K562 (cell line): ENCODE measurements around the gene ZFPM1. TPM values are rescaled to one million over a fixed set of nuclear protein-coding genes. Genes with fewer than 3 reads are reported as not detected.
A peak's percentile ranks its signal among the peaks of the same experiment; 100 is the strongest.

Experiments used
- ARNT ChIP-seq, 2 experiments: fragments of 450-650 bp; IDR thresholded peaks; 2 replicates each; pipeline ENCODE4 v1.6.1; 2016; ENCODE audit warnings: mild to moderate bottlenecking in 1 of 2
- CBFA2T3 ChIP-seq: fragments of 450-650 bp; IDR thresholded peaks from 2 replicates; pipeline ENCODE4 v1.6.1; 2017
- EWSR1 ChIP-seq: fragments of 450-650 bp; IDR thresholded peaks from 2 replicates; pipeline ENCODE4 v1.6.1; 2018; ENCODE audit warnings: borderline replicate concordance, mild to moderate bottlenecking, low read depth, moderate library complexity; ENCODE audit not compliant: partially characterized antibody
- FOXA1 ChIP-seq: fragments of 450-650 bp; IDR thresholded peaks from 2 replicates; pipeline ENCODE4 v1.6.1; 2016; ENCODE audit warnings: mild to moderate bottlenecking, borderline replicate concordance
- GTF3C2 ChIP-seq: IDR thresholded peaks from 3 replicates; pipeline ENCODE4 v1.6.1; 2011; ENCODE audit warnings: borderline replicate concordance, mild to moderate bottlenecking, moderate library complexity; ENCODE audit not compliant: insufficient read length; ENCODE audit errors: extremely low read depth
- HCFC1 ChIP-seq: IDR thresholded peaks from 2 replicates; pipeline ENCODE4 v1.6.1; 2012; ENCODE audit warnings: low read depth, low read length, improper control_type of control experiment
- MNT ChIP-seq, 2 experiments: fragments of 450-650 bp; conservative IDR thresholded peaks; 2 replicates each; pipeline ENCODE4 v1.6.1; 2017; ENCODE audit warnings: mild to moderate bottlenecking in 2 of 2, moderate library complexity in 2 of 2
- NCOA1 ChIP-seq: fragments of 450-650 bp; IDR thresholded peaks from 2 replicates; pipeline ENCODE4 v1.6.1; 2016; ENCODE audit warnings: low read depth
- NR2C1 ChIP-seq, 2 experiments: fragments of 450-650 bp; IDR thresholded peaks; 2 replicates each; pipeline ENCODE4 v1.6.1; 2017; ENCODE audit warnings: mild to moderate bottlenecking in 2 of 2, antibody characterized with exemption in 1 of 2, inconsistent platforms in 1 of 2, missing compliant biosample characterization in 1 of 2, missing genetic modification characterization in 1 of 2
- PHB ChIP-seq: fragments of 250-450 bp; sonication (Bioruptor Pico); IDR thresholded peaks from 2 replicates; pipeline ENCODE4 v1.5.0; 2021
- RCOR1 ChIP-seq, 2 experiments: IDR thresholded peaks; 2 replicates each; pipeline ENCODE4 v1.6.1; 2012; ENCODE audit warnings: low read depth in 2 of 2, low read length in 2 of 2, borderline replicate concordance in 1 of 2, improper control_type of control experiment in 1 of 2
- SMARCB1 ChIP-seq: IDR thresholded peaks from 2 replicates; pipeline ENCODE4 v1.6.1; 2011; ENCODE audit warnings: improper control_type of control experiment, low read depth; ENCODE audit not compliant: insufficient read length
- TEAD2 ChIP-seq: fragments of 450-650 bp; IDR thresholded peaks from 2 replicates; pipeline ENCODE4 v1.6.1; 2016; ENCODE audit warnings: missing genetic modification characterization, control low read depth, missing compliant biosample characterization
- THAP7 ChIP-seq: fragments of 250-450 bp; sonication (Bioruptor Pico); IDR thresholded peaks from 2 replicates; pipeline ENCODE4 v1.5.0; 2021
- ZBTB34 ChIP-seq: fragments of 250-450 bp; sonication (Bioruptor Pico); IDR thresholded peaks from 2 replicates; pipeline ENCODE4 v1.8.0; 2021; ENCODE audit warnings: mild to moderate bottlenecking, moderate library complexity
- ZNF212 ChIP-seq: fragments of 450-650 bp; formaldehyde crosslinking; IDR thresholded peaks from 2 replicates; pipeline ENCODE4 v1.4.0; 2020; ENCODE audit warnings: mild to moderate bottlenecking
- ZNF263 ChIP-seq: sonication (generic); formaldehyde crosslinking; IDR thresholded peaks from 2 replicates; pipeline ENCODE4 v1.8.0; 2022; ENCODE audit warnings: mild to moderate bottlenecking, missing genetic modification reagents, borderline replicate concordance
- ZNF444 ChIP-seq: fragments of 250-450 bp; sonication (Bioruptor Pico); IDR thresholded peaks from 2 replicates; pipeline ENCODE4 v1.4.0; 2020; ENCODE audit warnings: mild to moderate bottlenecking, moderate library complexity
- ZNF584 ChIP-seq: fragments of 200-800 bp; sonication (Bioruptor generic); IDR thresholded peaks from 2 replicates; pipeline ENCODE4 v1.6.1; 2016; ENCODE audit warnings: low read depth, mild to moderate bottlenecking, missing genetic modification characterization, missing compliant biosample characterization
- polyA plus RNA-seq, 8 experiments: library from polyadenylated mRNA; depleted of rRNA in 4 of 8; stranded (reverse) in 5 of 8; unstranded in 3 of 8; fragments of >200 nt; fragmentation: Nextera tagmentation in 2 of 8; fragmentation: Illumina TruSeq in 1 of 8; extraction: Ambion mirVana in 2 of 8; extraction: Trizol in 1 of 8; gene quantifications; 2 replicates each; pipeline versions ENCODE4 v1.2.1 to v1.2.3, GENCODE V29; 2011 to 2014; ENCODE audit warnings: inconsistent platforms in 1 of 8, missing spikeins in 1 of 8
- total RNA-seq, 7 experiments: library from RNA; depleted of rRNA in 6 of 7; stranded (reverse); fragments of >200 nt in 6 of 7; fragmentation: Illumina TruSeq in 2 of 7; extraction: Trizol in 2 of 7; gene quantifications; 2 replicates each; pipeline versions ENCODE4 v1.2.1 to v1.2.3, GENCODE V29; 2011 to 2021; ENCODE audit warnings: low replicate concordance in 1 of 7
- TF ChIP-seq, protein P1 (sequence below), 2 experiments: fragments of 450-650 bp; IDR thresholded peaks; 2 replicates each; pipeline ENCODE4 v1.6.1; 2016

ZFPM1 gene
- total and polyA plus RNA-seq, 9 of the 15 experiments (the other 6 are each of a cell fraction or from before 2014, with no cell fraction given), result 0.03 to 35.9 (median 1.4) TPM

DNA sequence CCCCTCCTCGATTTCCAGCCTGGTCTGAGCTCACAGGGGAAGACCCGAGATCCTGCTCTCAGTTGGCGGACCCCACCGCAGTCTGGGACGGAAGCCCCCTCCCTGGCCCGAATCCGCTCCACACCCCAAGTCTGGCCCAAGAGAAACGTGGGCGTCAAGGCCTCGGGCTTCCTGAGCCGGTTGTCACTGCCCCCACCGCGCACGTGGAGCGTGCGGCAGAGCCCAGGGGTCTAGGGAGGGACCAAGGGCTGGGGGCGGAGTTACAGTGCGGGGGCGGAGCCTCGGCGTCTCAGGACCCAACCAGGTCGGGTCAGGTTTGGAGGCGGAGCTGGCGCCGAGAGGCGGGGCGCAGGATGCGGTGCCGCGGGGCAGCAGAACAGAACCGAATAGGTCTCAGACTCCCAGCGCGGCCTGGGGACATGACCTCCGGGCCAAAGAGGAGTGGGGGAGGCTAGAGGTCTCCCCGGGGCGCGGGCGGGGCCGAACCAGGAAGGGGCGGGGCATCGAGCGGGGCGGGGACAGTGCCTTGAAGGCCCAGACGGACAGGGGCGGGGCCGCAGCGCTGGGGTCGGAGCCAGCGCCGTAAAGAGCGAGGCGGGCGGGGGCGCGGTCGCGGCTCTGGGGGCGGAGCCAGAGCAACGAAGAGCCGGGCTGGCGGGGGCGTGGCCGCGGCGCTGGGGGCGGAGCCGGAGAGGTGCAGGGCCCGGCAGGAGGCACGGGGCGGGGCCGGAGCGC lies 431 bp upstream of the ZFPM1 start (continued):
- TF ChIP-seq GTF3C2, result no peak
- TF ChIP-seq FOXA1, result no peak
- TF ChIP-seq PHB (CRISPR knock-in tag), result no peak
- TF ChIP-seq, protein P1, sequence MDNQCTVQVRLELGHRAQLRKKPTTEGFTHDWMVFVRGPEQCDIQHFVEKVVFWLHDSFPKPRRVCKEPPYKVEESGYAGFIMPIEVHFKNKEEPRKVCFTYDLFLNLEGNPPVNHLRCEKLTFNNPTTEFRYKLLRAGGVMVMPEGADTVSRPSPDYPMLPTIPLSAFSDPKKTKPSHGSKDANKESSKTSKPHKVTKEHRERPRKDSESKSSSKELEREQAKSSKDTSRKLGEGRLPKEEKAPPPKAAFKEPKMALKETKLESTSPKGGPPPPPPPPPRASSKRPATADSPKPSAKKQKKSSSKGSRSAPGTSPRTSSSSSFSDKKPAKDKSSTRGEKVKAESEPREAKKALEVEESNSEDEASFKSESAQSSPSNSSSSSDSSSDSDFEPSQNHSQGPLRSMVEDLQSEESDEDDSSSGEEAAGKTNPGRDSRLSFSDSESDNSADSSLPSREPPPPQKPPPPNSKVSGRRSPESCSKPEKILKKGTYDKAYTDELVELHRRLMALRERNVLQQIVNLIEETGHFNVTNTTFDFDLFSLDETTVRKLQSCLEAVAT (IDR thresholded peaks at IDR 0.05), result no peak
- no peak for TF ChIP-seq ARNT (IDR thresholded peaks at IDR 0.05)
- TF ChIP-seq ZNF263 (CRISPR knock-in tag), result peak; percentile 63; the same call in 1 of the 2 replicates
- no peak for TF ChIP-seq ZBTB34 (CRISPR knock-in tag)
- no peak for TF ChIP-seq ZNF584 (CRISPR knock-in tag)
- no peak for TF ChIP-seq THAP7 (CRISPR knock-in tag)
- no peak for TF ChIP-seq RCOR1 (IDR thresholded peaks at IDR 0.05; ENCODE audit: borderline replicate concordance in 1 of 2, low read depth in 2 of 2, low read length in 2 of 2)
- no peak for TF ChIP-seq NR2C1 (IDR thresholded peaks at IDR 0.05)
- no peak for TF ChIP-seq NR2C1 (tag; IDR thresholded peaks at IDR 0.05)
- no peak for TF ChIP-seq ZNF444 (CRISPR knock-in tag)
- peak; percentile 99 for TF ChIP-seq MNT (conservative IDR thresholded peaks at IDR 0.05)
- TF ChIP-seq HCFC1, result peak; percentile 45
- TF ChIP-seq CBFA2T3, result peak; percentile 24; the same call in 1 of the 2 replicates
- TF ChIP-seq TEAD2, result no peak
- TF ChIP-seq NCOA1, result no peak
- no peak for TF ChIP-seq EWSR1
- TF ChIP-seq ZNF212, result no peak
- no peak for TF ChIP-seq SMARCB1
